Right atrium auricular region (tissue), 2 donors: Measurements from ENCODE around the gene ITGA1. TPM values are rescaled to one million over a fixed set of nuclear protein-coding genes. Genes with fewer than 3 reads are reported as not detected.

Experiments
- DNase-seq: peaks from one replicate; pipeline ENCODE4 v3.0.0-alpha.2; 2019; ENCODE audit warnings: low spot score
- H3K27ac ChIP-seq, 2 donors: fragments of 200-600 bp; sonication (generic); 1 replicate in 1 of 2; 2 replicates in 1 of 2; pipeline ENCODE4 v1.5.1; 2016 to 2019
- H3K27me3 ChIP-seq, 2 donors: fragments of 200-600 bp; sonication (generic); one replicate each; pipeline versions ENCODE4 v1.5.1 to v1.6.0; 2017 to 2019
- H3K36me3 ChIP-seq: fragments of 200-600 bp; sonication (generic); one replicate; pipeline ENCODE4 v1.5.1; 2016
- H3K4me1 ChIP-seq, 2 donors: fragments of 200-600 bp; sonication (generic); one replicate each; pipeline versions ENCODE4 v1.5.1 to v1.6.0; 2017 to 2019
- H3K4me3 ChIP-seq, 2 donors: fragments of 200-600 bp; sonication (generic); 1 replicate in 1 of 2; 2 replicates in 1 of 2; pipeline ENCODE4 v1.5.1; 2017 to 2019; ENCODE audit warnings: mild to moderate bottlenecking in 1 of 2, moderate library complexity in 1 of 2
- H3K9me3 ChIP-seq, 2 donors: fragments of 200-600 bp; sonication (generic); one replicate each; pipeline ENCODE4 v1.5.1; 2019
- total RNA-seq, 2 donors: library from RNA; depleted of rRNA; stranded (reverse); fragments of >200 nt; gene quantifications; one replicate each; pipeline ENCODE4 v1.1.0, GENCODE V29; 2016
- TF ChIP-seq, protein P1 (sequence below), 2 donors: fragments of 200-600 bp; sonication (generic); IDR thresholded peaks; one replicate each; pipeline ENCODE4 v1.5.1; 2019; ENCODE audit warnings: antibody characterized with exemption in 2 of 2

The ITGA1 gene
- total RNA-seq, 2 donors from 2014 or later = 13.2 to 26.8 TPM

DNA sequence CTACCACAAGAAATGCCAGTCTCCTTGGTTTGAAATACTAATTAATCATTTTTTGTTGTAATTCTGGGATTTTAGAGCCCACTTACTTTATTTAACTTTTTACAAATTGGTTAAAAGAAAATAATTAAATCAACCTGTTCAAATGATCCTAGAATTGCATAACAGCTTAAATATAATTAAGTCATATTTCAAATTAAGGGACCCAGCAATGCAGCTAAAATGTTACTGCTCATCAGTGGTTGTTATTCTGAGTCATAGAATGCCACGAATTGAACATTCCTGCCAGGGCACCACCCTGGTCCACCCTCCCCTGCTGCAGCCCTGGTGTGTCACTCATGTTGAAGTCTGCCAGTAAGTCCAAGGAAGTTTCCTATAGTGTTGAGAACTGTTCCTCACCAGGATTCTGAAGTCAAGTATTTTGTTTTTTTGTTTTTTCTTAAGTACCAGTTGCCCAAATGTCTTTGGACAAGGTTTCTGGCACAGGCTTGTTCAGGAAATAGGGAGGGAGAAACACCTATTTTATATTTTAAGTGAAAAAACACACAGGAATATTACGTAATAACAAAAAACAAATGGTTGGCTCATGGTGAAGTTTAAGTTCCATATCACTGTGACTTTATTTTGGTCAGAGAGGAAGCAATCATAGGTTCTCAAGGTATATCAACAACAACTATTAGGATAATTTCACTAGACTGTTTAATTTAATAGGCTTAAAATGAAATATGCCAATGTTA lies 4.3 kb upstream of the ITGA1 start:
- H3K27me3 ChIP-seq = no peaks in the 10 kb centered on the region
- TF ChIP-seq, protein P1, sequence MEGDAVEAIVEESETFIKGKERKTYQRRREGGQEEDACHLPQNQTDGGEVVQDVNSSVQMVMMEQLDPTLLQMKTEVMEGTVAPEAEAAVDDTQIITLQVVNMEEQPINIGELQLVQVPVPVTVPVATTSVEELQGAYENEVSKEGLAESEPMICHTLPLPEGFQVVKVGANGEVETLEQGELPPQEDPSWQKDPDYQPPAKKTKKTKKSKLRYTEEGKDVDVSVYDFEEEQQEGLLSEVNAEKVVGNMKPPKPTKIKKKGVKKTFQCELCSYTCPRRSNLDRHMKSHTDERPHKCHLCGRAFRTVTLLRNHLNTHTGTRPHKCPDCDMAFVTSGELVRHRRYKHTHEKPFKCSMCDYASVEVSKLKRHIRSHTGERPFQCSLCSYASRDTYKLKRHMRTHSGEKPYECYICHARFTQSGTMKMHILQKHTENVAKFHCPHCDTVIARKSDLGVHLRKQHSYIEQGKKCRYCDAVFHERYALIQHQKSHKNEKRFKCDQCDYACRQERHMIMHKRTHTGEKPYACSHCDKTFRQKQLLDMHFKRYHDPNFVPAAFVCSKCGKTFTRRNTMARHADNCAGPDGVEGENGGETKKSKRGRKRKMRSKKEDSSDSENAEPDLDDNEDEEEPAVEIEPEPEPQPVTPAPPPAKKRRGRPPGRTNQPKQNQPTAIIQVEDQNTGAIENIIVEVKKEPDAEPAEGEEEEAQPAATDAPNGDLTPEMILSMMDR (IDR thresholded peaks at IDR 0.05) = no peak
- H3K4me3 ChIP-seq = no peak overlapping the region
- H3K27ac ChIP-seq = peak overlapping the region; percentile 2 to 41
- no peaks in the 10 kb centered on the region for H3K36me3 ChIP-seq
- peaks cover 0 to 12% of the 10 kb centered on the region in 2 donors for H3K4me1 ChIP-seq
- H3K9me3 ChIP-seq = no peaks in the 10 kb centered on the region
- DNase-seq = no peak

DNA sequence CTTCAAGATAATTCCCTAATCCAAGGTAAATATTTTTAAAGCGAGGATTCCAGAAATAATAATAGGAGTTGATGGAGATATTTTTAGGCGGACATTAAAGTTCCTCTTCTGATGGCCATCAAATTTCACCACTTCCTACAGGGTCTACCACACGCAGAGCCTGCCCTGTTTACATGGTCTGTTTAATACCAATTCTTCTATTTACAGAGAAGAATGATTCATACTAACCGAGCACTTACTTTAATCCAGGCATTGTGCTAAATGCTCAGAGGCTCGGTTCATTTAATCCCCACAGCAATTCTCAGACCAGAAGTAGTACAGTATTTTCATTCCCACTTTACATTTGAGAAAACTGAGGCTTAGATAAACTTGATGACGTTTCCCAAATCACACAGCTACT lies 3.0 kb upstream of the ITGA1 start:
- Histone ChIP-seq H3K27me3 (no peaks in the 10 kb centered on the region), H3K27ac (no peak overlapping the region), H3K9me3 (no peaks in the 10 kb centered on the region), H3K4me3 (no peak overlapping the region), H3K4me1 (peaks cover 0 to 12% of the 10 kb centered on the region in 2 donors), H3K36me3 (no peaks in the 10 kb centered on the region)
- no peak for DNase-seq
- TF ChIP-seq, protein P1 (IDR thresholded peaks at IDR 0.05) = no peak

DNA sequence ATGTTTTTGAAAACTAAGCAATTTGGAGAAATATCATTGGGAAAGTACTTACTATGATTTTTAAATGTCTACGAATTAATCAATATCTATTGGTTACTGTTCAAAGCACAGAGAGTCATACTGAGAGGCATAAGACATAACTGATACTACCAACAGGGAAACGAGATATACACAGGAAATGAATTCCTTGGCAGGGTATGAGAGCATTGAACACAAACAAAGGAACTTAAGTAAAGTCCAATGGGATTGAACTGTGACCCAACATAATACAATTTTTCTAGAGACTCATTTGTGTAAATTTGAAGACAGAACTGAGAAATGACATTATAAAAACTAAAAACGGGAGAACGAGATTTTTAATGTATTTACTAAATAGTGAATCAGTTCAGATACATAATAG lies 1.3 kb upstream of the ITGA1 start:
- TF ChIP-seq, protein P1 (IDR thresholded peaks at IDR 0.05) = no peak
- H3K9me3 ChIP-seq = no peaks in the 10 kb centered on the region
- DNase-seq = no peak
- H3K27ac ChIP-seq = peak overlapping the region; percentile 85 to 94
- H3K27me3 ChIP-seq = no peaks in the 10 kb centered on the region
- peaks cover 0 to 12% of the 10 kb centered on the region in 2 donors for H3K4me1 ChIP-seq
- no peak overlapping the region for H3K4me3 ChIP-seq
- H3K36me3 ChIP-seq = no peaks in the 10 kb centered on the region

DNA sequence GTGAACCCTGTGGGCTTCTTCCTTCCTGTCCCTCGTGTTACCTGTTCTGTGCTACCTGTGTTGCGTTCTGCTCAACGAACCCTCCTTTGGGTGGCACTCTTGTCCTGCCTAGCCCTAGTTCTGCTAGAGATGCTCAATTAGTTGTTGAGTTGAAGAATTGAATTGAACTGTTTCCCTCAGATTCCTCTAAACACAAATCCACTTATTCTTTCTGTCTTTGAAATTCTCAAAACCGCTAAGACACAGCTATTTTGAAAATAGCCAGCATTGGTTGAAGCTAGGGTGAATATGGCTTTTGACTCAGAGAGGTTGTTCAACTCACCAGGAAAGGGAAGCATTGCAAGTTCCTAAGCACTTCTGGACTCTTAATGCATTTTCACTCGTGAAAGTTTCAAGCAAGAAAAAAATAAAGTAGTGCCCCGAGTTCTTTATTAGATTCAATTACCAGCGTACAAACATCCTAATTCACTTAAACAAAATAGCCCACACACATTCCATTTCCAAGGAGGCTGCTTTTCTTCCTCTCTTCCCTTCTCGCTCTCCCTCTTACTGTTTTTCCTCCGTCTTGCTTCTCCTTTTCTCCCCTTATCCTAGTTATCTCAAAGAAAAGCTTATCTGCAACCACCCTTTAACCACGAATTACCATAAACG lies 642 bp upstream of the ITGA1 start:
- TF ChIP-seq, protein P1 (IDR thresholded peaks at IDR 0.05) = peak in 1 of 2 donors; percentile 53
- Histone ChIP-seq H3K9me3 (no peaks in the 10 kb centered on the region), H3K36me3 (no peaks in the 10 kb centered on the region), H3K27ac (peak overlapping the region; percentile 85 to 94), H3K4me3 (peak overlapping the region; percentile 62 to 74), H3K27me3 (no peaks in the 10 kb centered on the region), H3K4me1 (peaks cover 0 to 13% of the 10 kb centered on the region in 2 donors)
- DNase-seq = no peak

DNA sequence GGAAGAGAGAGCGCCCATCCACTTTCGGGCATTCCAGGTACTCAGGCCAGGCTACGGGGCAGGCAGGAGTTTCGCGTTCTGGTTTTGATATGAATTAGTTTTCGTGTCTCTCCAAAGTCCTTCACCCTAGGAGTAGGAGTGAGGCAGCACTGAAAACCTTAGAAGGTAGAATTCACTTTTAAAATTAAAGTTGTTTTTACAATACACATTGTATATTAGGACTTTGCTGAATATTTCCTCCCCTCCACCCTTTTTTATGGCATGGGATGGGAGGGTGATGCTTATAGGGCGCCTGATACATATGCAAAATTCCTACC lies 747 bp downstream of the ITGA1 start:
- DNase-seq = no peak
- Histone ChIP-seq H3K4me3 (peak overlapping the region; percentile 62 to 74), H3K27me3 (no peaks in the 10 kb centered on the region), H3K9me3 (no peaks in the 10 kb centered on the region), H3K36me3 (no peaks in the 10 kb centered on the region), H3K4me1 (peaks cover 0 to 18% of the 10 kb centered on the region in 2 donors), H3K27ac (peak overlapping the region; percentile 85 to 94)
- TF ChIP-seq, protein P1 (IDR thresholded peaks at IDR 0.05) = no peak
